Measurements from ENCODE around the gene LINC00632.
"Not testable (repeated sequence)": the region's sequence is repeated elsewhere in the genome, so short reads cannot be mapped to it uniquely, and the experiment has no call there.

The LINC00632 gene

GRCh38 chrX:140709421-140709846 lies at the start of gene LINC00632:
Gene LINC00632, plus strand, starts transcription at chrX:140709759.
- DNase-seq (ENCODE audit: low read depth in 3 of 3): no peak

- no peak for DNase-seq (ENCODE audit: low read depth in 3 of 3)
Measured at GRCh38 chrX:140661643-140662042, 47.9 kb upstream of the LINC00632 start.

- no peak for DNase-seq (ENCODE audit: low read depth in 3 of 3)
Measured at GRCh38 chrX:140664939-140665338, 44.6 kb upstream of the LINC00632 start.

GRCh38 chrX:140672840-140673731 lies 36.5 kb upstream of the LINC00632 start:
- DNase-seq (ENCODE audit: low read depth in 3 of 3): no peak

- DNase-seq (ENCODE audit: low read depth in 3 of 3): no peak
Measured at GRCh38 chrX:140687706-140688105, 21.9 kb upstream of the LINC00632 start.

- not testable (repeated sequence) for DNase-seq (ENCODE audit: low read depth in 3 of 3)
Measured at GRCh38 chrX:140691596-140691995, 18.0 kb upstream of the LINC00632 start.

- no peak for DNase-seq (ENCODE audit: low read depth in 3 of 3)
Measured at GRCh38 chrX:140697618-140698017, 11.9 kb upstream of the LINC00632 start.

GRCh38 chrX:140701480-140701879 lies 8.1 kb upstream of the LINC00632 start:
- DNase-seq (ENCODE audit: low read depth in 3 of 3): no peak

GRCh38 chrX:140710710-140711109 lies 1.2 kb downstream of the LINC00632 start:
- DNase-seq (ENCODE audit: low read depth in 3 of 3): no peak

- DNase-seq (ENCODE audit: low read depth in 3 of 3): no peak
Measured at GRCh38 chrX:140711894-140712293, 2.3 kb downstream of the LINC00632 start.

GRCh38 chrX:140712413-140713173 lies 3.0 kb downstream of the LINC00632 start:
- no peak for DNase-seq (ENCODE audit: low read depth in 3 of 3)

GRCh38 chrX:140713174-140713539 lies 3.6 kb downstream of the LINC00632 start:
- DNase-seq (ENCODE audit: low read depth in 3 of 3): no peak

- no peak for DNase-seq (ENCODE audit: low read depth in 3 of 3)
Measured at GRCh38 chrX:140715787-140716186, 6.2 kb downstream of the LINC00632 start.

GRCh38 chrX:140723121-140723715 lies 13.7 kb downstream of the LINC00632 start:
- DNase-seq (ENCODE audit: low read depth in 3 of 3): no peak

- no peak for DNase-seq (ENCODE audit: low read depth in 3 of 3)
Measured at GRCh38 chrX:140724309-140724708, 14.8 kb downstream of the LINC00632 start.

GRCh38 chrX:140724736-140725135 lies 15.2 kb downstream of the LINC00632 start:
- DNase-seq (ENCODE audit: low read depth in 3 of 3): no peak

GRCh38 chrX:140725500-140725899 lies 15.9 kb downstream of the LINC00632 start:
- DNase-seq (ENCODE audit: low read depth in 3 of 3): no peak

- no peak for DNase-seq (ENCODE audit: low read depth in 3 of 3)
Measured at GRCh38 chrX:140733766-140734342, 24.3 kb downstream of the LINC00632 start.

- no peak for DNase-seq (ENCODE audit: low read depth in 3 of 3)
Measured at GRCh38 chrX:140744085-140744484, 34.5 kb downstream of the LINC00632 start.

- DNase-seq (ENCODE audit: low read depth in 3 of 3): no peak
Measured at GRCh38 chrX:140756941-140757340, 47.4 kb downstream of the LINC00632 start.

- DNase-seq (ENCODE audit: low read depth in 3 of 3): peak in 1 of 3 experiments; percentile 7
Measured at GRCh38 chrX:140762061-140762460, 52.5 kb downstream of the LINC00632 start.

- DNase-seq (ENCODE audit: low read depth in 3 of 3): no peak
Measured at GRCh38 chrX:140764401-140764919, 54.9 kb downstream of the LINC00632 start.
